ENCODE results near the gene CD8B.

GRCh38 chr2:86800856-86801567 is 60.7 kb downstream of the CD8B start:
- TF ChIP-seq, protein P1, sequence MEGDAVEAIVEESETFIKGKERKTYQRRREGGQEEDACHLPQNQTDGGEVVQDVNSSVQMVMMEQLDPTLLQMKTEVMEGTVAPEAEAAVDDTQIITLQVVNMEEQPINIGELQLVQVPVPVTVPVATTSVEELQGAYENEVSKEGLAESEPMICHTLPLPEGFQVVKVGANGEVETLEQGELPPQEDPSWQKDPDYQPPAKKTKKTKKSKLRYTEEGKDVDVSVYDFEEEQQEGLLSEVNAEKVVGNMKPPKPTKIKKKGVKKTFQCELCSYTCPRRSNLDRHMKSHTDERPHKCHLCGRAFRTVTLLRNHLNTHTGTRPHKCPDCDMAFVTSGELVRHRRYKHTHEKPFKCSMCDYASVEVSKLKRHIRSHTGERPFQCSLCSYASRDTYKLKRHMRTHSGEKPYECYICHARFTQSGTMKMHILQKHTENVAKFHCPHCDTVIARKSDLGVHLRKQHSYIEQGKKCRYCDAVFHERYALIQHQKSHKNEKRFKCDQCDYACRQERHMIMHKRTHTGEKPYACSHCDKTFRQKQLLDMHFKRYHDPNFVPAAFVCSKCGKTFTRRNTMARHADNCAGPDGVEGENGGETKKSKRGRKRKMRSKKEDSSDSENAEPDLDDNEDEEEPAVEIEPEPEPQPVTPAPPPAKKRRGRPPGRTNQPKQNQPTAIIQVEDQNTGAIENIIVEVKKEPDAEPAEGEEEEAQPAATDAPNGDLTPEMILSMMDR (conservative IDR thresholded peaks at IDR 0.05; ENCODE audit: low read depth in 2 of 2), result no peak
- TF ChIP-seq POLR2AphosphoS5 (IDR thresholded peaks at IDR 0.05; ENCODE audit: low read depth), result no peak
- TF ChIP-seq EZH2 (IDR thresholded peaks at IDR 0.05; ENCODE audit: low read depth, unreplicated experiment), result no peak
- TF ChIP-seq JUNB (IDR thresholded peaks at IDR 0.05; ENCODE audit: unreplicated experiment), result no peak
- no peak for TF ChIP-seq CREB1 (CRISPR knock-in tag; IDR thresholded peaks at IDR 0.05; ENCODE audit: low read depth)
- no peak for TF ChIP-seq EZH2phosphoT487 (IDR thresholded peaks at IDR 0.05; ENCODE audit: unreplicated experiment)
- TF ChIP-seq ZNF331 (CRISPR knock-in tag; IDR thresholded peaks at IDR 0.05; ENCODE audit: low read depth), result no peak

Measured in GM23338 (cell line).